AG04450 (cell line): ENCODE results near the gene UGT1A10. TPM values are rescaled to one million over a fixed set of nuclear protein-coding genes. Genes with fewer than 3 reads are reported as not detected.

Experiments used
- CTCF ChIA-PET: fragments of 300-600, 350-600 bp; formaldehyde crosslinking; extraction: SDS; loops from one replicate; lab custom pipeline; 2022; ENCODE audit warnings: antibody characterized with exemption, inconsistent platforms; lab: Charles Lee
- POLR2A ChIA-PET: fragments of 350-600 bp; formaldehyde crosslinking; extraction: SDS; loops from one replicate; lab custom pipeline; 2021; ENCODE audit warnings: antibody characterized with exemption, inconsistent platforms; lab: Yijun Ruan, JAX
- DNase-seq: peaks from one replicate; pipeline ENCODE4 v3.0.0-alpha.2; 2011; ENCODE audit warnings: low read depth, low spot score
- H3K27ac ChIP-seq: one replicate; pipeline ENCODE4 v1.5.1; 2012; ENCODE audit warnings: low read depth, low read length, control low read depth
- H3K27me3 ChIP-seq: one replicate; pipeline ENCODE4 v1.6.0; 2012; ENCODE audit warnings: low read length; ENCODE audit not compliant: control insufficient read depth, insufficient read depth
- H3K4me3 ChIP-seq: 2 replicates; pipeline ENCODE4 v1.5.1; 2011; ENCODE audit warnings: mild to moderate bottlenecking, low read depth, low read length, control low read depth
- H3K9me3 ChIP-seq: 2 replicates; pipeline ENCODE4 v1.5.1; 2012; ENCODE audit warnings: low read length; ENCODE audit not compliant: control insufficient read depth, insufficient read depth
- CTCF ChIP-seq: IDR thresholded peaks from 2 replicates; pipeline ENCODE4 v1.5.1; 2011; ENCODE audit warnings: low read depth, low read length, control low read depth, inconsistent platforms
- polyA plus RNA-seq: library from polyadenylated mRNA; depleted of rRNA; stranded (reverse); fragments of >200 nt; gene quantifications from 2 replicates; pipeline ENCODE4 v1.2.3, GENCODE V29; 2011

The UGT1A10 gene
- polyA plus RNA-seq, 1 experiment, result not detected

- no peak for TF ChIP-seq CTCF
- Histone ChIP-seq H3K4me3 (no peak overlapping the region), H3K27me3 (peaks cover 3% of the 10 kb centered on the region), H3K27ac (no peak overlapping the region), H3K9me3 (no peaks in the 10 kb centered on the region)
- no peak for DNase-seq
- ChIA-PET CTCF (no interaction called here), POLR2A (no interaction called here)
These were observed 48.4 kb downstream of the UGT1A10 start for GRCh38 chr2:233684640-233685039.

GRCh38 chr2:233686928-233687327, 50.7 kb downstream of the UGT1A10 start:
- no peaks in the 10 kb centered on the region for H3K9me3 ChIP-seq
- no peak overlapping the region for H3K27ac ChIP-seq
- no peak for TF ChIP-seq CTCF
- POLR2A ChIA-PET, result no interaction called here
- CTCF ChIA-PET, result no interaction called here
- peaks cover 3% of the 10 kb centered on the region for H3K27me3 ChIP-seq
- no peak for DNase-seq
- no peak overlapping the region for H3K4me3 ChIP-seq

- POLR2A ChIA-PET, result no interaction called here
- no peak overlapping the region for H3K4me3 ChIP-seq
- no peak for TF ChIP-seq CTCF
- no peak overlapping the region for H3K27ac ChIP-seq
- peaks cover 3% of the 10 kb centered on the region for H3K27me3 ChIP-seq
- DNase-seq, result no peak
- CTCF ChIA-PET, result no interaction called here
- no peaks in the 10 kb centered on the region for H3K9me3 ChIP-seq
These were observed 52.1 kb downstream of the UGT1A10 start for GRCh38 chr2:233688341-233688740.

- TF ChIP-seq CTCF, result no peak
- Histone ChIP-seq H3K27ac (no peak overlapping the region), H3K4me3 (no peak overlapping the region), H3K9me3 (no peaks in the 10 kb centered on the region), H3K27me3 (peaks cover 4% of the 10 kb centered on the region)
- POLR2A ChIA-PET, result no interaction called here
- no peak for DNase-seq
- CTCF ChIA-PET, result no interaction called here
These were observed 52.8 kb downstream of the UGT1A10 start for GRCh38 chr2:233689031-233689430.

GRCh38 chr2:233689501-233689900, 53.3 kb downstream of the UGT1A10 start:
- H3K27me3 ChIP-seq, result peaks cover 4% of the 10 kb centered on the region
- no peaks in the 10 kb centered on the region for H3K9me3 ChIP-seq
- ChIA-PET CTCF (no interaction called here), POLR2A (no interaction called here)
- H3K4me3 ChIP-seq, result no peak overlapping the region
- no peak overlapping the region for H3K27ac ChIP-seq
- TF ChIP-seq CTCF, result no peak
- no peak for DNase-seq
